HepG2 (cell line): ENCODE measurements around the gene ZNF616. TPM values are rescaled to one million over a fixed set of nuclear protein-coding genes. Genes with fewer than 3 reads are reported as not detected.

ENCODE experiments used
- FOXP4 ChIP-seq: sonication (generic); formaldehyde crosslinking; IDR thresholded peaks from 2 replicates; pipeline ENCODE4 v1.4.0; 2020; ENCODE audit warnings: missing genetic modification reagents
- GPN1 ChIP-seq: sonication (generic); formaldehyde crosslinking; IDR thresholded peaks from 2 replicates; pipeline ENCODE4 v1.5.1; 2020; ENCODE audit warnings: missing genetic modification reagents, borderline replicate concordance
- KDM4B ChIP-seq: sonication (generic); formaldehyde crosslinking; IDR thresholded peaks from 2 replicates; pipeline ENCODE4 v1.4.0; 2020; ENCODE audit warnings: missing genetic modification reagents
- MLLT10 ChIP-seq: sonication (generic); formaldehyde crosslinking; IDR thresholded peaks from 2 replicates; pipeline ENCODE4 v1.4.0; 2020; ENCODE audit warnings: missing genetic modification reagents
- NONO ChIP-seq, 2 experiments: fragments of 450-650 bp in 1 of 2; sonication (generic) in 1 of 2; formaldehyde crosslinking in 1 of 2; IDR thresholded peaks in 1 of 2; conservative IDR thresholded peaks in 1 of 2; 2 replicates each; pipeline versions ENCODE4 v1.6.1 to v1.8.0; 2017 to 2022; ENCODE audit warnings: mild to moderate bottlenecking in 1 of 2, missing genetic modification reagents in 1 of 2, moderate library complexity in 1 of 2
- PAXIP1 ChIP-seq: sonication (generic); formaldehyde crosslinking; conservative IDR thresholded peaks from 2 replicates; pipeline ENCODE4 v1.4.0; 2020; ENCODE audit warnings: mild to moderate bottlenecking, missing genetic modification reagents, moderate library complexity
- RFX1 ChIP-seq: fragments of 450-650 bp; IDR thresholded peaks from 2 replicates; pipeline ENCODE4 v1.6.1; 2017
- TP53 ChIP-seq: sonication (generic); formaldehyde crosslinking; conservative IDR thresholded peaks from 2 replicates; pipeline ENCODE4 v1.4.0; 2020; ENCODE audit warnings: missing genetic modification reagents
- ZHX2 ChIP-seq, 2 experiments: sonication (generic) in 1 of 2; formaldehyde crosslinking in 1 of 2; IDR thresholded peaks; 2 replicates each; pipeline versions ENCODE4 v1.6.1 to v1.9.0; 2014 to 2022; ENCODE audit warnings: antibody characterized with exemption in 1 of 2, borderline replicate concordance in 1 of 2, inconsistent platforms in 1 of 2, low read depth in 1 of 2, missing genetic modification reagents in 1 of 2
- ZNF235 ChIP-seq: sonication (generic); formaldehyde crosslinking; IDR thresholded peaks from 2 replicates; pipeline ENCODE4 v1.8.1; 2023; ENCODE audit warnings: mild to moderate bottlenecking, missing genetic modification reagents, borderline replicate concordance
- ZNF546 ChIP-seq: sonication (generic); formaldehyde crosslinking; conservative IDR thresholded peaks from 2 replicates; pipeline ENCODE4 v1.8.1; 2023; ENCODE audit warnings: mild to moderate bottlenecking, missing genetic modification reagents
- ZNF598 ChIP-seq: sonication (generic); formaldehyde crosslinking; IDR thresholded peaks from 2 replicates; pipeline ENCODE4 v1.5.1; 2020; ENCODE audit warnings: mild to moderate bottlenecking, missing genetic modification reagents, borderline replicate concordance
- ZNF747 ChIP-seq: sonication (generic); formaldehyde crosslinking; IDR thresholded peaks from 2 replicates; pipeline ENCODE4 v1.8.1; 2023; ENCODE audit warnings: missing genetic modification reagents, mild to moderate bottlenecking, borderline replicate concordance
- ZNF841 ChIP-seq: sonication (generic); formaldehyde crosslinking; IDR thresholded peaks from 2 replicates; pipeline ENCODE4 v1.8.1; 2023; ENCODE audit warnings: missing genetic modification reagents, borderline replicate concordance
- polyA plus RNA-seq, 8 experiments: library from polyadenylated mRNA; depleted of rRNA in 3 of 8; stranded (reverse) in 7 of 8; unstranded in 1 of 8; fragments of >200 nt; fragmentation: Illumina TruSeq in 4 of 8; extraction: Trizol in 4 of 8; gene quantifications; 2 replicates each; pipeline versions ENCODE4 v1.2.1 to v1.2.3, GENCODE V29; 2011 to 2016; ENCODE audit warnings: low read depth in 4 of 8, missing spikeins in 1 of 8, mixed read lengths in 1 of 8; ENCODE audit not compliant: insufficient read depth in 1 of 8
- total RNA-seq, 5 experiments: library from RNA; depleted of rRNA; stranded (reverse); fragments of >200 nt; fragmentation: Illumina TruSeq; extraction: Trizol; gene quantifications; 2 replicates each; pipeline ENCODE4 v1.2.3, GENCODE V29; 2016; ENCODE audit warnings: low read depth in 1 of 5
- TF ChIP-seq, protein P1 (sequence below): sonication (generic); IDR thresholded peaks from 2 replicates; pipeline ENCODE4 v1.6.1; 2016; ENCODE audit warnings: low read depth, borderline replicate concordance

ZNF616 gene
- total and polyA plus RNA-seq, 2 of the 13 experiments (the other 11 are each of a cell fraction or from before 2014, with no cell fraction given) = 2.2 to 10.4 TPM

- TF ChIP-seq PAXIP1 (CRISPR knock-in tag) (peak; percentile 12), ZNF598 (CRISPR knock-in tag) (no peak), ZNF546 (no peak), ZNF841 (CRISPR knock-in tag) (no peak), TP53 (CRISPR knock-in tag) (peak; percentile 62; the same call in 1 of the 2 replicates), NONO (IDR thresholded peaks at IDR 0.05) (no peak), NONO (CRISPR knock-in tag; conservative IDR thresholded peaks at IDR 0.05) (0 out of 2 replicates have a peak, but pooled peaks have one; percentile 4), ZHX2 (IDR thresholded peaks at IDR 0.05; ENCODE audit: low read depth) (no peak), ZHX2 (CRISPR knock-in tag; IDR thresholded peaks at IDR 0.05; ENCODE audit: borderline replicate concordance) (no peak), KDM4B (no peak; the same call in 1 of the 2 replicates), FOXP4 (CRISPR knock-in tag) (peak; percentile 10), GPN1 (CRISPR knock-in tag) (no peak), RFX1 (no peak), ZNF747 (CRISPR knock-in tag) (no peak), ZNF235 (CRISPR knock-in tag) (no peak; the same call in 1 of the 2 replicates), MLLT10 (CRISPR knock-in tag) (no peak)
- TF ChIP-seq, protein P1, sequence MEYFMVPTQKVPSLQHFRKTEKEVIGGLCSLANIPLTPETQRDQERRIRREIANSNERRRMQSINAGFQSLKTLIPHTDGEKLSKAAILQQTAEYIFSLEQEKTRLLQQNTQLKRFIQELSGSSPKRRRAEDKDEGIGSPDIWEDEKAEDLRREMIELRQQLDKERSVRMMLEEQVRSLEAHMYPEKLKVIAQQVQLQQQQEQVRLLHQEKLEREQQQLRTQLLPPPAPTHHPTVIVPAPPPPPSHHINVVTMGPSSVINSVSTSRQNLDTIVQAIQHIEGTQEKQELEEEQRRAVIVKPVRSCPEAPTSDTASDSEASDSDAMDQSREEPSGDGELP = no peak
These were observed at the start of gene ZNF616 (continued) for GRCh38 chr19:52139252-52140031.
